ENCODE results near the gene EDAR.

EDAR gene

DNA sequence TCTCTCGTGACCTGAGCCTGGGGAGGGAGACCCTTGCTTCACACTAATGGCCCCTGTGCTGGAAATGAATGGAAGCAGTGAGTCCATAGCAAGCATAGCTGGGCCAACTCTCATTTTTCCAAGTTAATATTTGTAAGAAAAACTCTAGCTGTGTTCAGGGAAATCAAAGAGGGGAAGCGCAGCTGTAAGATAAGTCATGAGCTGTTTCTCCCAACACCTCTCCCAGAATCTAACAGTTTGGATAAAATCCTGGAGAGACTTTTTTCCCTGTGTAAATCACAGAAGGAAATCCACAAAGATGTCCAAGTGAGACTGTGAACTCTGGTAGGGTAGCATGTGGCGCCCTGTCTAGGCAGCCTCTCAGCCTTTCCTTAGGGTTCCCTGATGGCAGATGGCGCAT, 27.2 kb downstream of the EDAR start:
- TF ChIP-seq REST (IDR thresholded peaks at IDR 0.05; ENCODE audit: insufficient read depth in 1 of 2, low read depth in 2 of 2, low read length in 2 of 2), result no peak
- no peak for TF ChIP-seq POLR2AphosphoS5 (IDR thresholded peaks at IDR 0.05; ENCODE audit: low read depth, low read length)
- TF ChIP-seq TAF1 (IDR thresholded peaks at IDR 0.05; ENCODE audit: borderline replicate concordance, insufficient read depth, low read length), result no peak
- TF ChIP-seq FOXP2 (optimal IDR thresholded peaks at IDR 0.05; ENCODE audit: borderline replicate concordance, extremely low read depth, extremely low read length, insufficient read depth), result no peak
- TF ChIP-seq SIN3A (IDR thresholded peaks at IDR 0.05; ENCODE audit: borderline replicate concordance, insufficient read depth, low read length), result no peak

GRCh38 chr2:108960006-108960405, 29.0 kb downstream of the EDAR start:
- TF ChIP-seq TAF1 (IDR thresholded peaks at IDR 0.05; ENCODE audit: borderline replicate concordance, insufficient read depth, low read length) (no peak), FOXP2 (optimal IDR thresholded peaks at IDR 0.05; ENCODE audit: borderline replicate concordance, extremely low read depth, extremely low read length, insufficient read depth) (no peak), POLR2AphosphoS5 (IDR thresholded peaks at IDR 0.05; ENCODE audit: low read depth, low read length) (no peak), REST (IDR thresholded peaks at IDR 0.05; ENCODE audit: insufficient read depth in 1 of 2, low read depth in 2 of 2, low read length in 2 of 2) (no peak), SIN3A (IDR thresholded peaks at IDR 0.05; ENCODE audit: borderline replicate concordance, insufficient read depth, low read length) (no peak)

- TF ChIP-seq FOXP2 (optimal IDR thresholded peaks at IDR 0.05; ENCODE audit: borderline replicate concordance, extremely low read depth, extremely low read length, insufficient read depth) (no peak), POLR2AphosphoS5 (IDR thresholded peaks at IDR 0.05; ENCODE audit: low read depth, low read length) (no peak), TAF1 (IDR thresholded peaks at IDR 0.05; ENCODE audit: borderline replicate concordance, insufficient read depth, low read length) (no peak), REST (IDR thresholded peaks at IDR 0.05; ENCODE audit: insufficient read depth in 1 of 2, low read depth in 2 of 2, low read length in 2 of 2) (no peak), SIN3A (IDR thresholded peaks at IDR 0.05; ENCODE audit: borderline replicate concordance, insufficient read depth, low read length) (no peak)
Observed at GRCh38 chr2:108959401-108959800, 29.6 kb downstream of the EDAR start.

- no peak for TF ChIP-seq POLR2AphosphoS5 (IDR thresholded peaks at IDR 0.05; ENCODE audit: low read depth, low read length)
- no peak for TF ChIP-seq FOXP2 (optimal IDR thresholded peaks at IDR 0.05; ENCODE audit: borderline replicate concordance, extremely low read depth, extremely low read length, insufficient read depth)
- TF ChIP-seq REST (IDR thresholded peaks at IDR 0.05; ENCODE audit: insufficient read depth in 1 of 2, low read depth in 2 of 2, low read length in 2 of 2), result no peak
- no peak for TF ChIP-seq SIN3A (IDR thresholded peaks at IDR 0.05; ENCODE audit: borderline replicate concordance, insufficient read depth, low read length)
- no peak for TF ChIP-seq TAF1 (IDR thresholded peaks at IDR 0.05; ENCODE audit: borderline replicate concordance, insufficient read depth, low read length)
Observed at GRCh38 chr2:108958632-108959341, 30.2 kb downstream of the EDAR start.
